Stomach (tissue), 4 donors: ENCODE measurements around the gene KHSRP.

Source experiments
- EP300 ChIP-seq: sonication (generic); formaldehyde crosslinking; IDR thresholded peaks from one replicate; pipeline ENCODE4 v1.6.1; 2017; ENCODE audit warnings: antibody characterized with exemption
- POLR2A ChIP-seq, 4 donors: fragments of 450-650 bp; IDR thresholded peaks; one replicate each; pipeline ENCODE4 v1.6.1; 2016; ENCODE audit warnings: antibody characterized with exemption in 4 of 4, control low read depth in 2 of 4, mild to moderate bottlenecking in 1 of 4, moderate library complexity in 1 of 4
- POLR2AphosphoS5 ChIP-seq, 3 donors: sonication (generic); formaldehyde crosslinking; IDR thresholded peaks; one replicate each; pipeline ENCODE4 v1.6.1; 2016; ENCODE audit warnings: antibody characterized with exemption in 3 of 3
- TF ChIP-seq, protein P1 (sequence below), 7 experiments: fragments of 450-650 bp in 4 of 7; fragments of 200-600 bp in 3 of 7; sonication (generic) in 3 of 7; IDR thresholded peaks; one replicate each; pipeline ENCODE4 v1.5.1; 2016 to 2019; ENCODE audit warnings: antibody characterized with exemption in 7 of 7, control low read depth in 2 of 7, mild to moderate bottlenecking in 1 of 7

DNA sequence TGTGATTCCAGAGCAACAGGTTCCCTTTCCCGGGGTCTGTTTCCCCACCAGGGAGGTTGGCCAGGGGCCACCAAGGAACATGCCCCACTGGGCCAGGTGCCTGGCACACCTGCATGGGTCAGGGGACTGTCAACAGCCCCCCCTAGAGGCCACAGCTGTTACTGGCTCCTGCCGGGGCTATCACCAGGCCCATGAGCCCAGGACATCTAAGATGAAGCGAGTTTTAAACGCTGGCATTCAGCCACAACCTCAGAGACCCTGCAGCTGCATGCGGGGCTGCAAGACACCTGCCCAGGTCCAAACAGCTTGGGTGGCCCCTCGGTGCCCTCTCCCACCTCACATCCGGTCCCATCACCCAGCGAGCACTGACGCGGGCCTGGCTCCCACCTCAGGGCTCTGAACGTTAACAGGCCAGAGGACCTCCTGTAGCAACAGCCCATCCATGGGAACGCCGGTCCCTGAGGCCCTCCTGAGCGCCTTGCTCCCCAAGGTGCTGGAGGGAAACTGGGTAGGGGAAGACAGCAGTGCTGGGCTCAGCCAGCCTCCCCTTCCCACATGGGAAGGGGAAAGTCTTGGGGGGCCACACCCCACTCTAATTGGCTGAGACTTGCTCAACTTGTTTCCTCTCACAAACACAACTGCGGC, 12.0 kb downstream of the KHSRP start:
- TF ChIP-seq, protein P1, sequence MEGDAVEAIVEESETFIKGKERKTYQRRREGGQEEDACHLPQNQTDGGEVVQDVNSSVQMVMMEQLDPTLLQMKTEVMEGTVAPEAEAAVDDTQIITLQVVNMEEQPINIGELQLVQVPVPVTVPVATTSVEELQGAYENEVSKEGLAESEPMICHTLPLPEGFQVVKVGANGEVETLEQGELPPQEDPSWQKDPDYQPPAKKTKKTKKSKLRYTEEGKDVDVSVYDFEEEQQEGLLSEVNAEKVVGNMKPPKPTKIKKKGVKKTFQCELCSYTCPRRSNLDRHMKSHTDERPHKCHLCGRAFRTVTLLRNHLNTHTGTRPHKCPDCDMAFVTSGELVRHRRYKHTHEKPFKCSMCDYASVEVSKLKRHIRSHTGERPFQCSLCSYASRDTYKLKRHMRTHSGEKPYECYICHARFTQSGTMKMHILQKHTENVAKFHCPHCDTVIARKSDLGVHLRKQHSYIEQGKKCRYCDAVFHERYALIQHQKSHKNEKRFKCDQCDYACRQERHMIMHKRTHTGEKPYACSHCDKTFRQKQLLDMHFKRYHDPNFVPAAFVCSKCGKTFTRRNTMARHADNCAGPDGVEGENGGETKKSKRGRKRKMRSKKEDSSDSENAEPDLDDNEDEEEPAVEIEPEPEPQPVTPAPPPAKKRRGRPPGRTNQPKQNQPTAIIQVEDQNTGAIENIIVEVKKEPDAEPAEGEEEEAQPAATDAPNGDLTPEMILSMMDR (IDR thresholded peaks at IDR 0.05), result peak in 3 of 7 experiments; percentile 35 to 49 (median 43)
- TF ChIP-seq POLR2A (IDR thresholded peaks at IDR 0.05) (no peak), EP300 (no peak), POLR2AphosphoS5 (IDR thresholded peaks at IDR 0.05) (no peak)
